Neuronal stem cell (in vitro differentiated cells): ENCODE data around the gene KLHL5.

Experiments used
- DNase-seq: peaks from one replicate; pipeline ENCODE4 v3.0.0-alpha.2; 2013; ENCODE audit warnings: low spot score
- H2AFZ ChIP-seq: one replicate; pipeline ENCODE4 v1.6.1; 2013; ENCODE audit warnings: mild to moderate bottlenecking, low read length, inconsistent platforms
- H2AK5ac ChIP-seq: 2 replicates; pipeline ENCODE4 v1.6.1; 2013; ENCODE audit warnings: low read depth, mild to moderate bottlenecking, inconsistent platforms, low read length, moderate library complexity, mixed read lengths
- H2BK120ac ChIP-seq: 2 replicates; pipeline ENCODE4 v1.6.1; 2013; ENCODE audit warnings: low read depth, mild to moderate bottlenecking, inconsistent platforms, low read length, moderate library complexity, mixed read lengths
- H2BK12ac ChIP-seq: one replicate; pipeline ENCODE4 v1.6.1; 2013; ENCODE audit warnings: low read length, inconsistent platforms
- H2BK15ac ChIP-seq: 2 replicates; pipeline ENCODE4 v1.6.1; 2013; ENCODE audit warnings: mild to moderate bottlenecking, low read length, inconsistent platforms, mixed read lengths
- H2BK5ac ChIP-seq: one replicate; pipeline ENCODE4 v1.6.1; 2013; ENCODE audit warnings: inconsistent platforms, mild to moderate bottlenecking, low read length, moderate library complexity
- H3K14ac ChIP-seq: one replicate; pipeline ENCODE4 v1.6.1; 2013; ENCODE audit warnings: low read length, inconsistent platforms
- H3K18ac ChIP-seq: 2 replicates; pipeline ENCODE4 v1.6.1; 2013; ENCODE audit warnings: low read length, inconsistent platforms
- H3K23ac ChIP-seq: 2 replicates; pipeline ENCODE4 v1.6.1; 2013; ENCODE audit warnings: low read depth, mild to moderate bottlenecking, mixed read lengths, low read length, inconsistent platforms; ENCODE audit not compliant: poor library complexity
- H3K27ac ChIP-seq: replicated peaks from 3 replicates; pipeline ENCODE4 v1.5.1; 2013; ENCODE audit warnings: low read length, inconsistent platforms
- H3K27me3 ChIP-seq, 3 experiments: 2 replicates each; pipeline ENCODE4 v1.6.1; 2013; ENCODE audit warnings: low read length in 3 of 3, mild to moderate bottlenecking in 2 of 3, inconsistent platforms in 1 of 3, low read depth in 1 of 3, mixed read lengths in 1 of 3, moderate library complexity in 1 of 3; ENCODE audit not compliant: control insufficient read depth in 3 of 3, insufficient read depth in 3 of 3
- H3K36me3 ChIP-seq, 2 donors: replicated peaks in 1 of 2; 2 replicates each; pipeline ENCODE4 v1.6.1; 2013; ENCODE audit warnings: low read length in 2 of 2; ENCODE audit not compliant: control insufficient read depth in 2 of 2, insufficient read depth in 2 of 2
- H3K4ac ChIP-seq: 2 replicates; pipeline ENCODE4 v1.6.1; 2013; ENCODE audit warnings: inconsistent platforms, mild to moderate bottlenecking, low read length, moderate library complexity
- H3K4me1 ChIP-seq, 2 donors: 1 replicate in 1 of 2; 2 replicates in 1 of 2; pipeline ENCODE4 v1.6.1; 2013; ENCODE audit warnings: low read length in 2 of 2, low read depth in 1 of 2; ENCODE audit not compliant: control insufficient read depth in 2 of 2, insufficient read depth in 1 of 2
- H3K4me2 ChIP-seq: one replicate; pipeline ENCODE4 v1.6.1; 2013; ENCODE audit warnings: mild to moderate bottlenecking, low read length, inconsistent platforms; ENCODE audit not compliant: insufficient read depth, poor library complexity, severe bottlenecking
- H3K4me3 ChIP-seq, 2 donors: 2 replicates each; pipeline ENCODE4 v1.5.1; 2013; ENCODE audit warnings: low read length in 2 of 2, mild to moderate bottlenecking in 2 of 2, inconsistent platforms in 1 of 2, moderate library complexity in 1 of 2
- H3K79me1 ChIP-seq: one replicate; pipeline ENCODE4 v1.6.1; 2013; ENCODE audit warnings: low read depth, mild to moderate bottlenecking, inconsistent platforms, low read length, moderate library complexity
- H3K9ac ChIP-seq: one replicate; pipeline ENCODE4 v1.6.1; 2013; ENCODE audit warnings: mild to moderate bottlenecking, low read depth, low read length, inconsistent platforms; ENCODE audit not compliant: poor library complexity
- H3K9me3 ChIP-seq, 2 donors: replicated peaks in 1 of 2; 2 replicates each; pipeline versions ENCODE3 to v1.6.1; 2013; ENCODE audit warnings: low read length in 2 of 2, mild to moderate bottlenecking in 2 of 2, inconsistent platforms in 1 of 2, low read depth in 1 of 2, mixed read lengths in 1 of 2, moderate library complexity in 1 of 2; ENCODE audit not compliant: control insufficient read depth in 2 of 2, insufficient read depth in 1 of 2
- H4K8ac ChIP-seq: one replicate; pipeline ENCODE4 v1.6.1; 2013; ENCODE audit warnings: low read depth, mild to moderate bottlenecking, inconsistent platforms, low read length, moderate library complexity
- H4K91ac ChIP-seq: one replicate; pipeline ENCODE4 v1.6.1; 2013; ENCODE audit warnings: low read length, low read depth, mild to moderate bottlenecking, inconsistent platforms; ENCODE audit not compliant: poor library complexity
- WGBS, 2 donors: extraction: QIAGEN DNeasy Blood & Tissue Kit; methylation state at CpG; one replicate each; pipeline ENCODE4 v1.1.7; 2013; ENCODE audit warnings: missing lambda C conversion rate in 2 of 2, mixed read lengths in 1 of 2; ENCODE audit not compliant: insufficient read length in 2 of 2, insufficient replicate concordance in 1 of 2; ENCODE audit errors: extremely low coverage in 2 of 2; 5-methylcytosine and 5-hydroxymethylcytosine counted together

KLHL5 gene

GRCh38 chr4:39067451-39067850 is 5.4 kb downstream of the KLHL5 start:
- H3K14ac ChIP-seq: no peak overlapping the region

GRCh38 chr4:39068907-39069306 is 6.9 kb downstream of the KLHL5 start:
- Histone ChIP-seq H2AK5ac (no peak overlapping the region), H4K8ac (no peak overlapping the region), H4K91ac (no peak overlapping the region), H3K4ac (no peak overlapping the region), H2BK15ac (no peak overlapping the region), H3K18ac (no peak overlapping the region), H2AFZ (no peak overlapping the region), H3K79me1 (no peaks in the 10 kb centered on the region), H3K36me3 (no peaks in the 10 kb centered on the region), H3K4me1 (no peaks in the 10 kb centered on the region), H2BK5ac (no peak overlapping the region), H3K4me3 (no peak overlapping the region), H2BK120ac (no peak overlapping the region), H3K4me2 (no peak overlapping the region), H3K27ac (no peak overlapping the region), H3K27me3 (no peaks in the 10 kb centered on the region), H3K9ac (no peak overlapping the region), H3K14ac (no peak overlapping the region), H3K9me3 (no peaks in the 10 kb centered on the region), H3K23ac (no peak overlapping the region), H2BK12ac (no peak overlapping the region)
- no peak for DNase-seq
- no CpG with 5 or more reads among the region's 3 CpGs for WGBS, 2 donors

More at GRCh38 chr4:39067451-39067850, 5.4 kb downstream of the KLHL5 start:
- Histone ChIP-seq H4K8ac (no peak overlapping the region), H3K79me1 (no peaks in the 10 kb centered on the region), H2AFZ (no peak overlapping the region), H3K4me2 (no peak overlapping the region), H3K4me3 (no peak overlapping the region), H3K4ac (no peak overlapping the region), H3K18ac (no peak overlapping the region), H3K9ac (no peak overlapping the region), H3K27me3 (no peaks in the 10 kb centered on the region), H3K23ac (no peak overlapping the region), H2BK120ac (no peak overlapping the region), H3K9me3 (no peaks in the 10 kb centered on the region), H2AK5ac (no peak overlapping the region), H3K4me1 (peaks cover 0 to 4% of the 10 kb centered on the region in 2 donors), H3K27ac (no peak overlapping the region), H2BK5ac (no peak overlapping the region), H4K91ac (no peak overlapping the region), H3K36me3 (no peaks in the 10 kb centered on the region), H2BK15ac (no peak overlapping the region), H2BK12ac (no peak overlapping the region)
- WGBS, 2 donors: no CpG with 5 or more reads among the region's 3 CpGs
- no peak for DNase-seq

GRCh38 chr4:39078829-39079228 is 16.8 kb downstream of the KLHL5 start:
- Histone ChIP-seq H3K23ac (no peak overlapping the region), H3K4ac (no peak overlapping the region), H3K14ac (no peak overlapping the region), H3K79me1 (no peaks in the 10 kb centered on the region), H3K4me2 (no peak overlapping the region), H2BK12ac (no peak overlapping the region), H2BK120ac (no peak overlapping the region), H4K8ac (no peak overlapping the region), H3K4me3 (no peak overlapping the region), H3K4me1 (no peaks in the 10 kb centered on the region), H4K91ac (no peak overlapping the region), H3K9me3 (no peaks in the 10 kb centered on the region), H2AK5ac (no peak overlapping the region), H2AFZ (no peak overlapping the region), H3K27me3 (no peaks in the 10 kb centered on the region), H3K18ac (no peak overlapping the region), H3K36me3 (peaks cover 6 to 39% of the 10 kb centered on the region in 2 donors), H2BK15ac (no peak overlapping the region), H3K9ac (no peak overlapping the region), H3K27ac (no peak overlapping the region), H2BK5ac (no peak overlapping the region)
- WGBS, 2 donors: no CpG with 5 or more reads among the region's 2 CpGs
- no peak for DNase-seq

GRCh38 chr4:39083164-39083563 is 21.1 kb downstream of the KLHL5 start:
- Histone ChIP-seq H3K4me1 (no peaks in the 10 kb centered on the region), H3K14ac (no peak overlapping the region), H3K9me3 (no peaks in the 10 kb centered on the region), H3K27me3 (no peaks in the 10 kb centered on the region), H4K91ac (no peak overlapping the region), H3K18ac (no peak overlapping the region), H2BK5ac (no peak overlapping the region), H3K9ac (no peak overlapping the region), H3K4ac (no peak overlapping the region), H4K8ac (no peak overlapping the region), H3K23ac (no peak overlapping the region), H2BK12ac (no peak overlapping the region), H3K79me1 (no peaks in the 10 kb centered on the region), H3K4me3 (no peak overlapping the region), H3K36me3 (peaks cover 6 to 62% of the 10 kb centered on the region in 2 donors), H2AK5ac (no peak overlapping the region), H3K4me2 (no peak overlapping the region), H3K27ac (no peak overlapping the region), H2BK15ac (no peak overlapping the region), H2BK120ac (no peak overlapping the region), H2AFZ (no peak overlapping the region)
- no peak for DNase-seq
